ENCODE data around the gene SH3BP4.

- TF ChIP-seq CTCF (IDR thresholded peaks at IDR 0.05), result no peak
- no peak for TF ChIP-seq POLR2A (IDR thresholded peaks at IDR 0.05)
Observed at GRCh38 chr2:235063471-235063961, 111.7 kb downstream of the SH3BP4 start.

All from esophagus squamous epithelium (tissue), 4 donors.